ENCODE data around the gene TULP4.

Gene TULP4

DNA sequence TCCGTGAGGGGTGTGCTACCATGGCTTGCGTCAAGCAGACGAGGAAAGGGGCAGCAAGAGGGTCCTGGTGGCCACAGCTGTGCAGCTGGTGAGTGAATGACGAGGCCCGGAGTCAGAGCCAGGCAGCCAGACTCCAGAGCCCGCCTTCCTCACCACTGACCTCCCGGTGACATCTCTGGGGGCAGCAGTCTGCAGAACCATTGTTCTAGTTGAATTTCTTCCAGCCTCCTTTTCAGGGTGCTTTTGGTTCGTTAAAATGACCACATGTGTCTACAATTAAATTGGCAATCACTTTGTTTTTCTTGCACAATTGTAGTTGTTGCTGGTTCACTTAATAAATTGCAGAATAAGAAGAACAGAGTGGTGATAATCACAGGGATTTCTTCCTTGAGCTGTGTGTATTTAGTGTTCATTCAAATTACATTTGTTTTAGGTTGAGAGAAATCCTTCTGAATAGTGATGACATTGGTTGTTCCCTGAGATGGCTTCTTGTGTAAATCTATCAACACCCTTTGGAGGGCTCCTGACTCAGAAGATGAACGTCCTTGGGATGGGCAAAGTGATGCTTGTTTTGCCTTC lies 96.4 kb downstream of the TULP4 start:
- H3K27ac ChIP-seq = no peak overlapping the region

DNA sequence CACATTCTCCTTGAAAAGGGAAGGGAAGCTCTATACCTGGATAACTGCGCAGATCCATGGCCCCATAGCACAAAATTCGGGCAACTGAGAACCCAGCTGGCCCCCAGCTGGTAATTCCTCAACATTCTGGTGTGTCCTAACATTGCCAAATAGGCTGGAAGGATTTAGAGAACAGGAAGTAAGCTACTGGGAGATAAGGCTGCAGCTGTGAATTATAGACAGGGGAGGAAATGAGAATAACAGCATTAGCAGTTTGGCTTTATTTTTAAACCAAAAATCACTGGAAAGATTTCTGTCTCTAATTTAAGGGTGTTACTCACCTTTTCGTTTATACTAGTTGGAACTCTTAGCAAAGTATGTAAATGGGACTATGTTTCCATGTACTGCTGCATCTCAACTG lies 97.2 kb downstream of the TULP4 start:
- TF ChIP-seq, protein P1, sequence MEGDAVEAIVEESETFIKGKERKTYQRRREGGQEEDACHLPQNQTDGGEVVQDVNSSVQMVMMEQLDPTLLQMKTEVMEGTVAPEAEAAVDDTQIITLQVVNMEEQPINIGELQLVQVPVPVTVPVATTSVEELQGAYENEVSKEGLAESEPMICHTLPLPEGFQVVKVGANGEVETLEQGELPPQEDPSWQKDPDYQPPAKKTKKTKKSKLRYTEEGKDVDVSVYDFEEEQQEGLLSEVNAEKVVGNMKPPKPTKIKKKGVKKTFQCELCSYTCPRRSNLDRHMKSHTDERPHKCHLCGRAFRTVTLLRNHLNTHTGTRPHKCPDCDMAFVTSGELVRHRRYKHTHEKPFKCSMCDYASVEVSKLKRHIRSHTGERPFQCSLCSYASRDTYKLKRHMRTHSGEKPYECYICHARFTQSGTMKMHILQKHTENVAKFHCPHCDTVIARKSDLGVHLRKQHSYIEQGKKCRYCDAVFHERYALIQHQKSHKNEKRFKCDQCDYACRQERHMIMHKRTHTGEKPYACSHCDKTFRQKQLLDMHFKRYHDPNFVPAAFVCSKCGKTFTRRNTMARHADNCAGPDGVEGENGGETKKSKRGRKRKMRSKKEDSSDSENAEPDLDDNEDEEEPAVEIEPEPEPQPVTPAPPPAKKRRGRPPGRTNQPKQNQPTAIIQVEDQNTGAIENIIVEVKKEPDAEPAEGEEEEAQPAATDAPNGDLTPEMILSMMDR (conservative IDR thresholded peaks at IDR 0.05) = no peak
- no peak overlapping the region for H3K27ac ChIP-seq

More for the DNA sequence above, 96.4 kb downstream of the TULP4 start:
- TF ChIP-seq, protein P1 (conservative IDR thresholded peaks at IDR 0.05) = no peak

DNA sequence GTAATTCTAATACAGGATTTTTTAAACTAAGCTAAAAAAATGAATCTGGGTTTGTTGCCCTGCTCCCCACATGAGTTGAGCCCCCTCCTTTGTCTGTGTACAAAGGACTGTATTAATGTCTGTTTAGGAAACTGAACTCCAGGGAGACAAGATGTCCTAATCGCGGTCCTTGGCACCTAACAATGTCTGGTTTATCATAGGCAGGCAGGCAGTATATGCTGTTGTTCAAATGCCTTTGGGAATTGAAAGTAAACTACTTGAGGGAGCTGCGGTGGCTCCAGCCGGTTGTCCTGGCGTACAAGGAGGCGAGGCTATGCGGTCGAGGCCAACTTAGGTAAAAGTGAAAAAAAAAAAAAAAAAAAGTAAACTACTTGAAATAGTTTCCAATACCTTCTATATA lies 98.5 kb downstream of the TULP4 start:
- no peak overlapping the region for H3K27ac ChIP-seq
- TF ChIP-seq, protein P1 (conservative IDR thresholded peaks at IDR 0.05) = no peak

DNA sequence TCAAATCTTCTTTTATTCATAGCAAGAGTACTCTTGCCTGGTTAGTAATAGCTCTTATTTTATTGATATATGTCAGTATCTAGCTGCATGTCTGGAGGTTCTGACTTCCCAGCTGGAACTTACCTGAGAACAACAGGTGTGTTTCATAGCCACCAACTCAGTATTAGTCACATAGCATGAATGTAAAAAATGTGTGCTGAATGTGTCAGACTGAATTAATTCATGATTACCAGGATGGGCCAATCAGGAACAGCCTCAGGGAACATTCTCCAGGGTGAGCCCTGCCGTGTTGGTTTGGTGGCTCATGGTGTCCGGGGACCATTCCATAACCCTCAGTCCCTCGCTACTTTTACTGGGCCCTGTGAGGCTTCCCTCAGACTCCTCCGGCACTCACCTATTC lies 99.7 kb downstream of the TULP4 start:
- TF ChIP-seq, protein P1 (conservative IDR thresholded peaks at IDR 0.05) = no peak
- no peak overlapping the region for H3K27ac ChIP-seq

DNA sequence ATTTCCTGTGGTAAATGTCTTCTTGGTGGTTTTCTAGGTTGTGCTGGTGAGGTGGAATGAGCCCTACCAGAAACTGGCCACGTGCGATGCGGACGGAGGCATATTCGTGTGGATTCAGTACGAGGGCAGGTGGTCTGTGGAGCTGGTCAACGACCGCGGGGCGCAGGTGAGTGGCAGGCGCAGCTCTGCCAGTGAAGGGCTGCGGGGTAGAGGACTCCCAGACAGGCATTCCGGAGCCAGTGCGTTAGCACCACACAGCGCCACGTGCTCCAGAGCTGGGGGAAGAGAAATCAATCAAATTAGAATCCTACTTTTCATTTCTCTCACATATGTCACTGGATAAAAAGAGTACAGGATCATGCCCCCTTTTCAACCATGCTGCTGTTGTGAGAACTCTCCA lies 100.8 kb downstream of the TULP4 start:
- TF ChIP-seq, protein P1 (conservative IDR thresholded peaks at IDR 0.05) = no peak

DNA sequence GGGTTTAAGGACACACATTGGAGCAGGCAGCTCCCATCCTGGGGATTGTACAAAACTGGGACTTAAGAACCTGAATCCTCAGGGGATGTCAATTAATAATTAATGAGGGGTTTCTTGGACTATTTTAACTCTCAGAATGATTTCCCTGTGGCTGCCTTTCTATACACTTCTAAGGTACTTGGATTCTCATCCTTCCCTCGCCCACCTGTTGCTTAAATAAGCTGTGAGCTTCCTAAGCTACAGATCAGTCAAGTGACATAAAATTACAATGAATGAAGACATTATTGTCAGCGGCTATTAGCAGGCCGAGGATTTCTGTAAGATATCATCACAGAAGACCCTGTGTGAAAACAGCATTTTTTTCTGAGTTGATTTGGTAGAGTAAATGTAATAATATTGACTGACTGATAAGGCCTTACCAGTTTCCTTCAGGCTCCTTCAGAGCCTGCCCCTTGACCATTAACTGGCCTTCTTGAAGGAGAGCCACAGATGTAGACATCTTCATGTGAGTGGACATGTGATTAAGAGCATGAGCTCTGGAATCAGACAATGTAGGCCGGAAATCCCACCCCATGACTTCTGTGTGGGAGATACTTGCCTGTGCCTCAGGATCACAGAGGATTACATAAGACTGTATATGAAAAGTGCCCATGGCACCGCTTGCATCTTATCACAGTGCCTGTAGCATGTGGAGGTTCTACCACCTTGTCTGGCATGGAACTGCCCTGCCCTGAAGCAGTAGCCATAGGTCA lies 101.7 kb downstream of the TULP4 start:
- no peak overlapping the region for H3K27ac ChIP-seq

More for the DNA sequence above, 100.8 kb downstream of the TULP4 start:
- H3K27ac ChIP-seq = no peak overlapping the region

DNA sequence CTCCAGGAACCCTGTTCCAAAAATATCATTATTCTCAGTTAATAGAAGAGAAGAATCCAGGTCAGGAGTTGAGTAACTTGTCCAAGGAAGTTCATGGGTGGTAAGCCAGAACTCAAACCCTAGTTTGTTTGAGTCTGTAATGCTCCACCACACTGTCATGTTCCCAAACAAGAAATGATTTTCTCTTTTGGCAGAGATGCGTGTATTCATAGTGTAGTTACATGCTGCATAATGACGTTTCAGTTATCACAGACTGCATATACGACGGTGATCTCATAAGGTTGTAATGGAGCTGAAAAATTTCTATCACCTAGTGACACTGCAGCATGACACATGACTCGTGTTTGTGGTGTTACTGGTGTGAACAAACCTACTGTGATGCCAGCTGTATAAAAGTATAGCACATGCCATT lies 102.6 kb downstream of the TULP4 start:
- H3K27ac ChIP-seq = no peak overlapping the region
- TF ChIP-seq, protein P1 (conservative IDR thresholded peaks at IDR 0.05) = no peak

More for the DNA sequence above, 101.7 kb downstream of the TULP4 start:
- TF ChIP-seq, protein P1 (conservative IDR thresholded peaks at IDR 0.05) = no peak
